ENCODE results near the gene EIF4G3. TPM values are rescaled to one million over a fixed set of nuclear protein-coding genes. Genes with fewer than 3 reads are reported as not detected.

The EIF4G3 gene
- polyA plus RNA-seq, 1 donor (not counting 4 experiments of a cell fraction or from before 2014, with no cell fraction given) = 44.6 TPM

GRCh38 chr1:20867847-20868246 lies 308.9 kb downstream of the EIF4G3 start:
- TF ChIP-seq, protein P1, sequence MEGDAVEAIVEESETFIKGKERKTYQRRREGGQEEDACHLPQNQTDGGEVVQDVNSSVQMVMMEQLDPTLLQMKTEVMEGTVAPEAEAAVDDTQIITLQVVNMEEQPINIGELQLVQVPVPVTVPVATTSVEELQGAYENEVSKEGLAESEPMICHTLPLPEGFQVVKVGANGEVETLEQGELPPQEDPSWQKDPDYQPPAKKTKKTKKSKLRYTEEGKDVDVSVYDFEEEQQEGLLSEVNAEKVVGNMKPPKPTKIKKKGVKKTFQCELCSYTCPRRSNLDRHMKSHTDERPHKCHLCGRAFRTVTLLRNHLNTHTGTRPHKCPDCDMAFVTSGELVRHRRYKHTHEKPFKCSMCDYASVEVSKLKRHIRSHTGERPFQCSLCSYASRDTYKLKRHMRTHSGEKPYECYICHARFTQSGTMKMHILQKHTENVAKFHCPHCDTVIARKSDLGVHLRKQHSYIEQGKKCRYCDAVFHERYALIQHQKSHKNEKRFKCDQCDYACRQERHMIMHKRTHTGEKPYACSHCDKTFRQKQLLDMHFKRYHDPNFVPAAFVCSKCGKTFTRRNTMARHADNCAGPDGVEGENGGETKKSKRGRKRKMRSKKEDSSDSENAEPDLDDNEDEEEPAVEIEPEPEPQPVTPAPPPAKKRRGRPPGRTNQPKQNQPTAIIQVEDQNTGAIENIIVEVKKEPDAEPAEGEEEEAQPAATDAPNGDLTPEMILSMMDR (optimal IDR thresholded peaks at IDR 0.05 in 1 of 3, IDR thresholded peaks at IDR 0.05 in 1 of 3, conservative IDR thresholded peaks at IDR 0.05 in 1 of 3; ENCODE audit: extremely low read depth in 1 of 3, insufficient read depth in 2 of 3, low read length in 3 of 3) = no peak
- TF ChIP-seq EZH2 (IDR thresholded peaks at IDR 0.05; ENCODE audit: low read length) = no peak
- Histone ChIP-seq H4K20me1 (ENCODE audit: control insufficient read depth, extremely low read depth, insufficient read depth, low read length) (no peaks in the 10 kb centered on the region), H2AFZ (ENCODE audit: control insufficient read depth, low read length) (no peak overlapping the region), H3K4me2 (ENCODE audit: control insufficient read depth, extremely low read depth, insufficient read depth, low read depth, low read length) (no peak overlapping the region), H3K9me1 (ENCODE audit: control insufficient read depth, extremely low read depth, insufficient read depth, low read length) (no peaks in the 10 kb centered on the region), H3K9me3 (ENCODE audit: control insufficient read depth, low read depth, low read length) (no peaks in the 10 kb centered on the region), H3K4me1 (ENCODE audit: control insufficient read depth, extremely low read depth, insufficient read depth, low read length) (peaks cover 10% of the 10 kb centered on the region), H3K4me3 (ENCODE audit: control insufficient read depth in 2 of 3, extremely low read depth in 1 of 3, insufficient read depth in 2 of 3, low read depth in 1 of 3, low read length in 3 of 3) (no peak overlapping the region), H3K9ac (ENCODE audit: control insufficient read depth, extremely low read depth, insufficient read depth, low read length) (no peak overlapping the region), H3K27me3 (ENCODE audit: control insufficient read depth, extremely low read depth, insufficient read depth, low read length) (no peaks in the 10 kb centered on the region), H3K36me3 (ENCODE audit: control insufficient read depth in 2 of 2, extremely low read depth in 1 of 2, insufficient read depth in 2 of 2, low read length in 2 of 2) (peaks cover 5 to 16% of the 10 kb centered on the region in 2 experiments), H3K79me2 (ENCODE audit: control insufficient read depth, insufficient read depth, low read length) (no peaks in the 10 kb centered on the region), H3K27ac (ENCODE audit: control insufficient read depth, insufficient read depth, low read length) (no peak overlapping the region)
- dilution Hi-C loops (cut with MboI; ENCODE audit: extremely low pct_ligation_motif_present, low sequenced_read_pairs) = no loop called here
- peak; percentile 20 for FAIRE-seq
- peak; percentile 2 for DNase-seq (ENCODE audit: low read depth, low spot score)

GRCh38 chr1:20867062-20867461 lies 309.6 kb downstream of the EIF4G3 start:
- peaks cover 10% of the 10 kb centered on the region for H3K4me1 ChIP-seq (ENCODE audit: control insufficient read depth, extremely low read depth, insufficient read depth, low read length)
- no peaks in the 10 kb centered on the region for H3K9me3 ChIP-seq (ENCODE audit: control insufficient read depth, low read depth, low read length)
- DNase-seq (ENCODE audit: low read depth, low spot score) (no peak), FAIRE-seq (no peak)
- no peak overlapping the region for H3K4me3 ChIP-seq (ENCODE audit: control insufficient read depth in 2 of 3, extremely low read depth in 1 of 3, insufficient read depth in 2 of 3, low read depth in 1 of 3, low read length in 3 of 3)
- H3K9me1 ChIP-seq (ENCODE audit: control insufficient read depth, extremely low read depth, insufficient read depth, low read length) = no peaks in the 10 kb centered on the region
- H3K36me3 ChIP-seq (ENCODE audit: control insufficient read depth in 2 of 2, extremely low read depth in 1 of 2, insufficient read depth in 2 of 2, low read length in 2 of 2) = peaks cover 5 to 18% of the 10 kb centered on the region in 2 experiments
- H2AFZ ChIP-seq (ENCODE audit: control insufficient read depth, low read length) = no peak overlapping the region
- H3K79me2 ChIP-seq (ENCODE audit: control insufficient read depth, insufficient read depth, low read length) = no peaks in the 10 kb centered on the region
- no peak overlapping the region for H3K27ac ChIP-seq (ENCODE audit: control insufficient read depth, insufficient read depth, low read length)
- dilution Hi-C loops (cut with MboI; ENCODE audit: extremely low pct_ligation_motif_present, low sequenced_read_pairs) = no loop called here
- no peaks in the 10 kb centered on the region for H4K20me1 ChIP-seq (ENCODE audit: control insufficient read depth, extremely low read depth, insufficient read depth, low read length)
- no peak overlapping the region for H3K9ac ChIP-seq (ENCODE audit: control insufficient read depth, extremely low read depth, insufficient read depth, low read length)
- no peaks in the 10 kb centered on the region for H3K27me3 ChIP-seq (ENCODE audit: control insufficient read depth, extremely low read depth, insufficient read depth, low read length)
- TF ChIP-seq, protein P1 (optimal IDR thresholded peaks at IDR 0.05 in 1 of 3, IDR thresholded peaks at IDR 0.05 in 1 of 3, conservative IDR thresholded peaks at IDR 0.05 in 1 of 3; ENCODE audit: extremely low read depth in 1 of 3, insufficient read depth in 2 of 3, low read length in 3 of 3) = no peak
- no peak overlapping the region for H3K4me2 ChIP-seq (ENCODE audit: control insufficient read depth, extremely low read depth, insufficient read depth, low read depth, low read length)
